GM12874 (cell line): Measurements from ENCODE around the gene EXOC3L4.

Experiments
- TF ChIP-seq, protein P1 (sequence below): IDR thresholded peaks from 2 replicates; pipeline ENCODE4 v1.5.1; 2011; ENCODE audit warnings: low read depth, mild to moderate bottlenecking, control low read depth, low read length, moderate library complexity; ENCODE audit not compliant: insufficient read depth

The EXOC3L4 gene

GRCh38 chr14:103089386-103090335 lies 4.9 kb upstream of the EXOC3L4 start:
- TF ChIP-seq, protein P1, sequence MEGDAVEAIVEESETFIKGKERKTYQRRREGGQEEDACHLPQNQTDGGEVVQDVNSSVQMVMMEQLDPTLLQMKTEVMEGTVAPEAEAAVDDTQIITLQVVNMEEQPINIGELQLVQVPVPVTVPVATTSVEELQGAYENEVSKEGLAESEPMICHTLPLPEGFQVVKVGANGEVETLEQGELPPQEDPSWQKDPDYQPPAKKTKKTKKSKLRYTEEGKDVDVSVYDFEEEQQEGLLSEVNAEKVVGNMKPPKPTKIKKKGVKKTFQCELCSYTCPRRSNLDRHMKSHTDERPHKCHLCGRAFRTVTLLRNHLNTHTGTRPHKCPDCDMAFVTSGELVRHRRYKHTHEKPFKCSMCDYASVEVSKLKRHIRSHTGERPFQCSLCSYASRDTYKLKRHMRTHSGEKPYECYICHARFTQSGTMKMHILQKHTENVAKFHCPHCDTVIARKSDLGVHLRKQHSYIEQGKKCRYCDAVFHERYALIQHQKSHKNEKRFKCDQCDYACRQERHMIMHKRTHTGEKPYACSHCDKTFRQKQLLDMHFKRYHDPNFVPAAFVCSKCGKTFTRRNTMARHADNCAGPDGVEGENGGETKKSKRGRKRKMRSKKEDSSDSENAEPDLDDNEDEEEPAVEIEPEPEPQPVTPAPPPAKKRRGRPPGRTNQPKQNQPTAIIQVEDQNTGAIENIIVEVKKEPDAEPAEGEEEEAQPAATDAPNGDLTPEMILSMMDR = no peak

GRCh38 chr14:103090481-103091020 lies 4.0 kb upstream of the EXOC3L4 start:
- TF ChIP-seq, protein P1 = no peak

GRCh38 chr14:103091041-103091882 lies 3.3 kb upstream of the EXOC3L4 start:
- TF ChIP-seq, protein P1 = peak; percentile 77

DNA sequence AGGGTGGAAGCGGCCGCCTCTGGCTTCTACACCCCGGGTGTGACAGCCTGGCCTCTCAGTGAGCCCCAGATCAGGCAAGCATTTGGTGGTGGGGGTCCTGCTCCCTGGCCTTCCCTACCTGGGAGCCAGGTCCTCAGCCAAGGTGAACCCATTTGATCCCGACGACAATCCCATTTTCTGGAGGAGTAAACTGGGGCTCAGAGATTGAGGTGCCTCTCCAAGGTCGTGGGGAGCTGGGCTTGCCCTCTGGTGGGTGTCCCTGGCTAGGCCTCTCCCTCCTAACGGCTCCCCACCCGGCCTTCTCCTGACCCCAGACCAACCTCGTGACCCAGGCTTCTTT lies 2.7 kb upstream of the EXOC3L4 start:
- TF ChIP-seq, protein P1 = no peak

- TF ChIP-seq, protein P1 = no peak
Observed at GRCh38 chr14:103093856-103094405, 594 bp upstream of the EXOC3L4 start.

DNA sequence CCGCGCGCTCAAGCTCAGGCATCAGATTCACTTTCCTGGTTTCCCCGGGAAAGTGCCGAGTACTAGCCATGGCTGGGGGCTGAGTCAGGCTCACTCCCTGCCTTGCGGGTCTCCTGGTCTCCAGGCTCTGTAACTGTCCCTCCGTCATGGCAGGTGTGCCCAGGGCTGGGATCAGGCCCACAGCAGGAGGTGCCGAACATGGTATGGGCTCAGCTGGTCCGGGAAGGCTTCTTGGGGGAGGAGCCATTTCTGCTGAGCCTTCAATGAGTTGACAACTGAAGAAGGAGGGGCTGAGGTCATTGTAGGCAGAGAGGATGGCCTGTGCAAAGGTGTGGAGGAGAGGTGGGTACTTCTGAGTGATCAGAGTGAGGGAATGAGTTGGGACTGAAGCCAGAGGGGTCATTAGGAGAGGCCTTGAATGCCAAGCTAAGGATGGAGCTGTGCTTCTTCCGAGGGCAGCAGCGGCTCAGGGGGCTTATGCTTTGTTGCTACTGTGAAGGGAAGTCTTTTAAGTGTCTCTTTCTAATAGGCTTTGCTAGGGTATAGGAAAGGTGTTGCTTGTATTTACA lies 769 bp downstream of the EXOC3L4 start:
- TF ChIP-seq, protein P1 = no peak

GRCh38 chr14:103096387-103096786 lies 1.9 kb downstream of the EXOC3L4 start:
- TF ChIP-seq, protein P1 = no peak
